Measurements from ENCODE around the gene ARFGAP1. TPM values are rescaled to one million over a fixed set of nuclear protein-coding genes. Genes with fewer than 3 reads are reported as not detected.

The ARFGAP1 gene
- total and polyA plus RNA-seq, 2 experiments from 2014 or later = 41.5 to 95.5 TPM

DNA sequence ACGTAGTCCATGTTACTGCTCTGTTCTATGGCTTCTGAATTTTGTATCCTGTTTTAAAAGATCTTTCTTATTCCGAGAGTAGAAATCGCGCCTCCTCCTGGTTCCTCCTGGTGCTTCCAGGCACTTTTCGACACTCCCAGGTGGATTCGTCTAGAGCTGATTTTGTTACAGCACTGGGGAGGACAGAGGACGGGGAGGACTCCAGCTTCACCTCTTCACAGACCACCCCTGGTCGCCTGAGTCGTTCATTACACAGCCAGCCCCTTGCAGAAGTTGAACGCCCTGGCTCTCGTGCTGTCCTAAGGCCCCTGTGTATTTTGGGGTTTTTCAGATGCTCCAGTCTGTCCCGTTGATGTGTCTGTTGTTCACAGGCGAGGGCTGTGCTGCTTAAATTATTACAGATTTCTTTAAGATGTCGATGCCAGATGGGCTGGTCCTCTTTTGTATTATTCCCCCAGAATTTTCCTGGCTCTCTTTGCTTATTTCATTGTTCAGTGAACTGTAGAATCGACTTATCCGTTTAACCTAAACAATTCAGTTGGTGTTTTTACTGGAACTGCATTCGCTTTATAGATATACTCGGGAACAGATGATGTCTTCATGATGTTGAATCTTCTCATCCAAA lies 50.9 kb downstream of the ARFGAP1 start:
- TF ChIP-seq, protein P1, sequence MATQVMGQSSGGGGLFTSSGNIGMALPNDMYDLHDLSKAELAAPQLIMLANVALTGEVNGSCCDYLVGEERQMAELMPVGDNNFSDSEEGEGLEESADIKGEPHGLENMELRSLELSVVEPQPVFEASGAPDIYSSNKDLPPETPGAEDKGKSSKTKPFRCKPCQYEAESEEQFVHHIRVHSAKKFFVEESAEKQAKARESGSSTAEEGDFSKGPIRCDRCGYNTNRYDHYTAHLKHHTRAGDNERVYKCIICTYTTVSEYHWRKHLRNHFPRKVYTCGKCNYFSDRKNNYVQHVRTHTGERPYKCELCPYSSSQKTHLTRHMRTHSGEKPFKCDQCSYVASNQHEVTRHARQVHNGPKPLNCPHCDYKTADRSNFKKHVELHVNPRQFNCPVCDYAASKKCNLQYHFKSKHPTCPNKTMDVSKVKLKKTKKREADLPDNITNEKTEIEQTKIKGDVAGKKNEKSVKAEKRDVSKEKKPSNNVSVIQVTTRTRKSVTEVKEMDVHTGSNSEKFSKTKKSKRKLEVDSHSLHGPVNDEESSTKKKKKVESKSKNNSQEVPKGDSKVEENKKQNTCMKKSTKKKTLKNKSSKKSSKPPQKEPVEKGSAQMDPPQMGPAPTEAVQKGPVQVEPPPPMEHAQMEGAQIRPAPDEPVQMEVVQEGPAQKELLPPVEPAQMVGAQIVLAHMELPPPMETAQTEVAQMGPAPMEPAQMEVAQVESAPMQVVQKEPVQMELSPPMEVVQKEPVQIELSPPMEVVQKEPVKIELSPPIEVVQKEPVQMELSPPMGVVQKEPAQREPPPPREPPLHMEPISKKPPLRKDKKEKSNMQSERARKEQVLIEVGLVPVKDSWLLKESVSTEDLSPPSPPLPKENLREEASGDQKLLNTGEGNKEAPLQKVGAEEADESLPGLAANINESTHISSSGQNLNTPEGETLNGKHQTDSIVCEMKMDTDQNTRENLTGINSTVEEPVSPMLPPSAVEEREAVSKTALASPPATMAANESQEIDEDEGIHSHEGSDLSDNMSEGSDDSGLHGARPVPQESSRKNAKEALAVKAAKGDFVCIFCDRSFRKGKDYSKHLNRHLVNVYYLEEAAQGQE (IDR thresholded peaks at IDR 0.05; ENCODE audit: unreplicated experiment) = no peak
- TF ChIP-seq, protein P2, sequence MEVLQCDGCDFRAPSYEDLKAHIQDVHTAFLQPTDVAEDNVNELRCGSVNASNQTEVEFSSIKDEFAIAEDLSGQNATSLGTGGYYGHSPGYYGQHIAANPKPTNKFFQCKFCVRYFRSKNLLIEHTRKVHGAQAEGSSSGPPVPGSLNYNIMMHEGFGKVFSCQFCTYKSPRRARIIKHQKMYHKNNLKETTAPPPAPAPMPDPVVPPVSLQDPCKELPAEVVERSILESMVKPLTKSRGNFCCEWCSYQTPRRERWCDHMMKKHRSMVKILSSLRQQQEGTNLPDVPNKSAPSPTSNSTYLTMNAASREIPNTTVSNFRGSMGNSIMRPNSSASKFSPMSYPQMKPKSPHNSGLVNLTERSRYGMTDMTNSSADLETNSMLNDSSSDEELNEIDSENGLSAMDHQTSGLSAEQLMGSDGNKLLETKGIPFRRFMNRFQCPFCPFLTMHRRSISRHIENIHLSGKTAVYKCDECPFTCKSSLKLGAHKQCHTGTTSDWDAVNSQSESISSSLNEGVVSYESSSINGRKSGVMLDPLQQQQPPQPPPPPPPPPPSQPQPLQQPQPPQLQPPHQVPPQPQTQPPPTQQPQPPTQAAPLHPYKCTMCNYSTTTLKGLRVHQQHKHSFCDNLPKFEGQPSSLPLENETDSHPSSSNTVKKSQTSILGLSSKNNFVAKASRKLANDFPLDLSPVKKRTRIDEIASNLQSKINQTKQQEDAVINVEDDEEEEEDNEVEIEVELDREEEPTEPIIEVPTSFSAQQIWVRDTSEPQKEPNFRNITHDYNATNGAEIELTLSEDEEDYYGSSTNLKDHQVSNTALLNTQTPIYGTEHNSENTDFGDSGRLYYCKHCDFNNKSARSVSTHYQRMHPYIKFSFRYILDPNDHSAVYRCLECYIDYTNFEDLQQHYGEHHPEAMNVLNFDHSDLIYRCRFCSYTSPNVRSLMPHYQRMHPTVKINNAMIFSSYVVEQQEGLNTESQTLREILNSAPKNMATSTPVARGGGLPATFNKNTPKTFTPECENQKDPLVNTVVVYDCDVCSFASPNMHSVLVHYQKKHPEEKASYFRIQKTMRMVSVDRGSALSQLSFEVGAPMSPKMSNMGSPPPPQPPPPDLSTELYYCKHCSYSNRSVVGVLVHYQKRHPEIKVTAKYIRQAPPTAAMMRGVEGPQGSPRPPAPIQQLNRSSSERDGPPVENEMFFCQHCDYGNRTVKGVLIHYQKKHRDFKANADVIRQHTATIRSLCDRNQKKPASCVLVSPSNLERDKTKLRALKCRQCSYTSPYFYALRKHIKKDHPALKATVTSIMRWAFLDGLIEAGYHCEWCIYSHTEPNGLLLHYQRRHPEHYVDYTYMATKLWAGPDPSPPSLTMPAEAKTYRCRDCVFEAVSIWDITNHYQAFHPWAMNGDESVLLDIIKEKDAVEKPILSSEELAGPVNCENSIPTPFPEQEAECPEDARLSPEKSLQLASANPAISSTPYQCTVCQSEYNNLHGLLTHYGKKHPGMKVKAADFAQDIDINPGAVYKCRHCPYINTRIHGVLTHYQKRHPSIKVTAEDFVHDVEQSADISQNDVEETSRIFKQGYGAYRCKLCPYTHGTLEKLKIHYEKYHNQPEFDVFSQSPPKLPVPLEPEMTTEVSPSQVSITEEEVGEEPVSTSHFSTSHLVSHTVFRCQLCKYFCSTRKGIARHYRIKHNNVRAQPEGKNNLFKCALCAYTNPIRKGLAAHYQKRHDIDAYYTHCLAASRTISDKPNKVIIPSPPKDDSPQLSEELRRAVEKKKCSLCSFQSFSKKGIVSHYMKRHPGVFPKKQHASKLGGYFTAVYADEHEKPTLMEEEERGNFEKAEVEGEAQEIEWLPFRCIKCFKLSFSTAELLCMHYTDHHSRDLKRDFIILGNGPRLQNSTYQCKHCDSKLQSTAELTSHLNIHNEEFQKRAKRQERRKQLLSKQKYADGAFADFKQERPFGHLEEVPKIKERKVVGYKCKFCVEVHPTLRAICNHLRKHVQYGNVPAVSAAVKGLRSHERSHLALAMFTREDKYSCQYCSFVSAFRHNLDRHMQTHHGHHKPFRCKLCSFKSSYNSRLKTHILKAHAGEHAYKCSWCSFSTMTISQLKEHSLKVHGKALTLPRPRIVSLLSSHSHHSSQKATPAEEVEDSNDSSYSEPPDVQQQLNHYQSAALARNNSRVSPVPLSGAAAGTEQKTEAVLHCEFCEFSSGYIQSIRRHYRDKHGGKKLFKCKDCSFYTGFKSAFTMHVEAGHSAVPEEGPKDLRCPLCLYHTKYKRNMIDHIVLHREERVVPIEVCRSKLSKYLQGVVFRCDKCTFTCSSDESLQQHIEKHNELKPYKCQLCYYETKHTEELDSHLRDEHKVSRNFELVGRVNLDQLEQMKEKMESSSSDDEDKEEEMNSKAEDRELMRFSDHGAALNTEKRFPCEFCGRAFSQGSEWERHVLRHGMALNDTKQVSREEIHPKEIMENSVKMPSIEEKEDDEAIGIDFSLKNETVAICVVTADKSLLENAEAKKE (CRISPR knock-in tag; IDR thresholded peaks at IDR 0.05) = no peak
- TF ChIP-seq, protein P3, sequence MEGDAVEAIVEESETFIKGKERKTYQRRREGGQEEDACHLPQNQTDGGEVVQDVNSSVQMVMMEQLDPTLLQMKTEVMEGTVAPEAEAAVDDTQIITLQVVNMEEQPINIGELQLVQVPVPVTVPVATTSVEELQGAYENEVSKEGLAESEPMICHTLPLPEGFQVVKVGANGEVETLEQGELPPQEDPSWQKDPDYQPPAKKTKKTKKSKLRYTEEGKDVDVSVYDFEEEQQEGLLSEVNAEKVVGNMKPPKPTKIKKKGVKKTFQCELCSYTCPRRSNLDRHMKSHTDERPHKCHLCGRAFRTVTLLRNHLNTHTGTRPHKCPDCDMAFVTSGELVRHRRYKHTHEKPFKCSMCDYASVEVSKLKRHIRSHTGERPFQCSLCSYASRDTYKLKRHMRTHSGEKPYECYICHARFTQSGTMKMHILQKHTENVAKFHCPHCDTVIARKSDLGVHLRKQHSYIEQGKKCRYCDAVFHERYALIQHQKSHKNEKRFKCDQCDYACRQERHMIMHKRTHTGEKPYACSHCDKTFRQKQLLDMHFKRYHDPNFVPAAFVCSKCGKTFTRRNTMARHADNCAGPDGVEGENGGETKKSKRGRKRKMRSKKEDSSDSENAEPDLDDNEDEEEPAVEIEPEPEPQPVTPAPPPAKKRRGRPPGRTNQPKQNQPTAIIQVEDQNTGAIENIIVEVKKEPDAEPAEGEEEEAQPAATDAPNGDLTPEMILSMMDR (conservative IDR thresholded peaks at IDR 0.05; ENCODE audit: low read depth in 2 of 2) = peak; percentile 26 to 38
- Histone ChIP-seq H3K4me3 (no peak overlapping the region), H4K20me1 (replicated peaks; ENCODE audit: insufficient read depth) (no peaks in the 10 kb centered on the region), H3K4me1 (ENCODE audit: insufficient read depth) (no peaks in the 10 kb centered on the region), H3K9me2 (ENCODE audit: insufficient read depth) (no peaks in the 10 kb centered on the region), H3K27me3 (ENCODE audit: insufficient read depth) (no peaks in the 10 kb centered on the region), H3K4me2 (no peak overlapping the region), H3K27ac (ENCODE audit: low read depth) (no peak overlapping the region), H3K36me3 (ENCODE audit: insufficient read depth) (no peaks in the 10 kb centered on the region), H3K79me2 (replicated peaks; ENCODE audit: insufficient read depth) (no peaks in the 10 kb centered on the region), H3F3A (replicated peaks; ENCODE audit: low read depth) (no peaks in the 10 kb centered on the region), H2AFZ (no peak overlapping the region)
- Mint-ChIP-seq H3K4me3 (no peak overlapping the region; the same call in 2 of the 3 replicates), H3K27me3 (ENCODE audit: insufficient read depth, low read depth, poor library complexity) (peaks cover 8% of the 10 kb centered on the region), H3K36me3 (ENCODE audit: low read depth) (no peaks in the 10 kb centered on the region; the same call in 2 of the 3 replicates), H3K9me3 (no peaks in the 10 kb centered on the region; the same call in 2 of the 3 replicates), H3K4me1 (peaks cover 8% of the 10 kb centered on the region), H3K27ac (peak overlapping the region; percentile 28; the same call in 1 of the 2 replicates)
- peak; percentile 49 for DNase-seq (ENCODE audit: low spot score)
- peak; percentile 24 for ATAC-seq
